Measurements from ENCODE around the gene EML4. TPM values are rescaled to one million over a fixed set of nuclear protein-coding genes. Genes with fewer than 3 reads are reported as not detected.
A peak's percentile ranks its signal among the peaks of the same experiment; 100 is the strongest.

Gene EML4
- total RNA-seq, 1 donor from 2014 or later = 33.7 TPM

DNA sequence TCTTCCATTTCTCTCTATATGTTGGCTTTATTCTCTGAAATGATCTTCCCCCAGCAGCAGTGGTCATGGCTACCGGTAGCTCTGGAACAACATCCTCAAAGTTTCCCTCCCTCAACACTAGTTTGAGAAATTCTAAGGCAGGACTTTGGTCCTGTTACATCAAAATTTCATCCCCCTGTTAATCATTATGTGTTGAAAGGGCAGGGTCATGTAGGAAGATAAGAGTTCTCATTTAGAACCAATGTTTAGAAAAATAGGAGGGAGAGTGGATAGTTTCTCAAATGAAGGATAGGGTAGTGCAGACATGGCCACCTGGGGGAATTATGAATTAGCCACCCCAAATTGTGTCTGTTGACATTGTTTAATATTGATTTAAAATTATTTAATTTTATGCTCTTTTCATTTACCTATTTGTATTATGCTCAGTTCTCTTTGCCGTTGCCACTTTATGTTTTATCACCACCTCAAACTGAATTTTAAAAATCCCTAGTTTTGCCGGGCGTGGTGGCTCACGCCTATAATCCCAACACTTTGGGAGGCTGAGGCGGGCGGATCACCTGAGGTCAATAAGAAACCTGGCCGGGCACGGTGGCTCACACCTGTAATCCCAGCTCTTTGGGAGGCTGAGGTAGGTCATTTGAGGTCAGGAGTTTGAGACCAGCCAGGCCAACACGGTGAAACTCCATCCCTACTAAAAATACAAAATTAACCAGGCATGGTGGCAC, 22.3 kb downstream of the EML4 start:
- TF ChIP-seq, protein P1, sequence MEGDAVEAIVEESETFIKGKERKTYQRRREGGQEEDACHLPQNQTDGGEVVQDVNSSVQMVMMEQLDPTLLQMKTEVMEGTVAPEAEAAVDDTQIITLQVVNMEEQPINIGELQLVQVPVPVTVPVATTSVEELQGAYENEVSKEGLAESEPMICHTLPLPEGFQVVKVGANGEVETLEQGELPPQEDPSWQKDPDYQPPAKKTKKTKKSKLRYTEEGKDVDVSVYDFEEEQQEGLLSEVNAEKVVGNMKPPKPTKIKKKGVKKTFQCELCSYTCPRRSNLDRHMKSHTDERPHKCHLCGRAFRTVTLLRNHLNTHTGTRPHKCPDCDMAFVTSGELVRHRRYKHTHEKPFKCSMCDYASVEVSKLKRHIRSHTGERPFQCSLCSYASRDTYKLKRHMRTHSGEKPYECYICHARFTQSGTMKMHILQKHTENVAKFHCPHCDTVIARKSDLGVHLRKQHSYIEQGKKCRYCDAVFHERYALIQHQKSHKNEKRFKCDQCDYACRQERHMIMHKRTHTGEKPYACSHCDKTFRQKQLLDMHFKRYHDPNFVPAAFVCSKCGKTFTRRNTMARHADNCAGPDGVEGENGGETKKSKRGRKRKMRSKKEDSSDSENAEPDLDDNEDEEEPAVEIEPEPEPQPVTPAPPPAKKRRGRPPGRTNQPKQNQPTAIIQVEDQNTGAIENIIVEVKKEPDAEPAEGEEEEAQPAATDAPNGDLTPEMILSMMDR (conservative IDR thresholded peaks at IDR 0.05; ENCODE audit: low read depth, low read length) = no peak
- no peak for DNase-seq (ENCODE audit: low read depth)
- no peak overlapping the region for H3K4me3 ChIP-seq (ENCODE audit: low read depth, low read length)

DNA sequence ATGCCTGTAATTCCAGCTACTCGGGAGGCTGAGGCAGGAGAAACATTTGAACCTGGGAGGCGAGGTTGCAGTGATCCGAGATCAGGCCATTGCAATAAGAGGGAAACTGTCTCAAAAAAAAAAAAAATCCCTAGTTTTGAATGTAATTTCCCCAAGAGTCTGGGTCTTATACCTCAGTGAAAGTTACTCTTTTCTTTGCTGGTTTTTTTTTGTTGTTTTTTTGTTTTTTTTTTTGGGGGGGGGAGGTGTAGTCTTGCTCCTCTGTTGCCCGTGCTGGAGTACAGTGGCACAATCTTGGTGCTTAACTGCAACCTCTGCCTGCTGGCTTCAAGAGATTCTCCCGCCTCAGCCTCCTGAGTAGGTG, 22.8 kb downstream of the EML4 start:
- no peak overlapping the region for H3K4me3 ChIP-seq (ENCODE audit: low read depth, low read length)
- no peak for DNase-seq (ENCODE audit: low read depth)
- TF ChIP-seq, protein P1 (conservative IDR thresholded peaks at IDR 0.05; ENCODE audit: low read depth, low read length) = no peak

DNA sequence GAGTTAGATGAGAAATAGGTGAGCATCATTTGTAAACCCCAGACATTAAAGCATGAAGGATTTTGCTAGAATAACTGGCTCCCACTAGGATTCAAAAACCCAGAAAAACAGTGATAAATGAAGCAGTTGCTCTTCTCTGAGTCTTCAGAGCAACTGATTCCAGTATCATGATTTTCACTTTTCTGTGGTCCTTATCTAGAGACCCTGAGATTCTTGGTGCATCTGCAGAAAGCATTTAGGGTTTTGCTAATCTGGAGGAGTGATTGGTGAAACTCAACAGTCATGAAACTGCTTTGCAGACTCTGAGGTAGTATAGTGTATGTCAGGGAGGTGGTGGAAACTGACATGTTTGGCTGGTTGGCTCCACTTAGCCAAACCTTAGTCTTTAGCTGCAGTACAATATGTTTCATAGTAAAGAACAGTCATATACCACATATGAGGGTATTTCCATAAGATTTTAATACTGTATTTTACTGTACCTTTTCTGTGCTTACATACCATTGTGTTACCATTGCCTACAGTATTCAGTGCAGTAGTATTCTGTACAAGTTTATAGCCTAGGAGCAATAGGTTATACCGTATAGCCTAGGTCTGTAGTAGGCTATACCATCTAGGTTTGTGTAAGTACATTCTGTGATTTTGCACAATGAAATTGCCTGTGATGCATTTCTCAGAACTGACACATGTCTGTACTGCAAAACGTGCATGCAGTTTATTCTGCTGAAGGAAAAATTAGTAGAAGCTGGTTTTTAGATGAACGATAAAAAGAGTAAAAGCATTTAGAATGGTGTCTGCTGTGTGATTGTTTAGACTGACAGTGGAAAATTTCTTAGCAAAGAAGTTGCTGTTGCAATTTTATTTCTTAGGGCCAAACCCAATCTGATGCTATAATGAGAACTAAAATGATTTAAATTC, 23.8 kb downstream of the EML4 start:
- H3K4me3 ChIP-seq (ENCODE audit: low read depth, low read length) = no peak overlapping the region

DNA sequence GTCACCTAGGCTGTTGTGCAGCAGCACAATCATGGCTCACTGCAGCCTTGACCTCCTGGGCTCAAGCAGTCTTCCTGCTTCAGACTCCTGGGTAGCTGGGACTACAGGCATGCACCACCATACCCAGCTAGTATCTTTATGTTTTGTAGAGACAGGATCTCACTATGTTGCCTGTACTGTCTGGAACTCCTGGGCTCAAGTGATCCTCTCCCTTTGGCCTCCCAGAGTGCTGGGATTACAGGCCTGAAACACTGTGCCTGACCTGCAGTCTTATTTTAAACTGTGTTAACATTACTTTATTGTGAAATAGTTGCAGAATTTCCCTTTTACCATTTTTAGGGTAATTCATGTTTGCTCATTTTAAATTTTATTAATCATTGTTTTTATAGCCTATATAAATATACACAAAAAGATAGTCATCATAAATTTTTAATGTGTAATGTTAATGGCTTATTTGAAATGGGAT, 24.6 kb downstream of the EML4 start:
- TF ChIP-seq, protein P1 (conservative IDR thresholded peaks at IDR 0.05; ENCODE audit: low read depth, low read length) = no peak
- H3K4me3 ChIP-seq (ENCODE audit: low read depth, low read length) = no peak overlapping the region
- DNase-seq (ENCODE audit: low read depth) = no peak

More for the DNA sequence above, 23.8 kb downstream of the EML4 start:
- DNase-seq (ENCODE audit: low read depth) = no peak
- TF ChIP-seq, protein P1 (conservative IDR thresholded peaks at IDR 0.05; ENCODE audit: low read depth, low read length) = no peak

DNA sequence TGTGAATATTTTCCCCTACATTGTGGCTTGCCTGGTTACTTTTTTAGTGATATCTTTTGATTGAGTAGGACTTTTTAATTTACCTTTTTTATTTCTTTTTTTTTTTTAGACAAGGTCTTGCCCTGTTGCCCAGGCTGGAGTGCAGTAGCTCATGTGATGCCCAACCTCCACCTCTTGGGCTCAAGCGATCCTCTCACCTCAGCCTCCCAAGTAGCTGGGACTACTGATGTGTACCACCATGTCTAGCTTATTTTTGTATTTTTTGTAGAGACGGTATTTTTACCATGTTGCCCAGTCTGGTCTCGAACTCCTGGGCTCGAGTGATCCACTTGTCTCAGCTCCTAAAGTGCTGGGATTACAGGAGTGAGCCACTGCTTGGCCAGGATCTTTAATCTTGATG, 25.3 kb downstream of the EML4 start:
- TF ChIP-seq, protein P1 (conservative IDR thresholded peaks at IDR 0.05; ENCODE audit: low read depth, low read length) = no peak
- H3K4me3 ChIP-seq (ENCODE audit: low read depth, low read length) = no peak overlapping the region
- DNase-seq (ENCODE audit: low read depth) = no peak

DNA sequence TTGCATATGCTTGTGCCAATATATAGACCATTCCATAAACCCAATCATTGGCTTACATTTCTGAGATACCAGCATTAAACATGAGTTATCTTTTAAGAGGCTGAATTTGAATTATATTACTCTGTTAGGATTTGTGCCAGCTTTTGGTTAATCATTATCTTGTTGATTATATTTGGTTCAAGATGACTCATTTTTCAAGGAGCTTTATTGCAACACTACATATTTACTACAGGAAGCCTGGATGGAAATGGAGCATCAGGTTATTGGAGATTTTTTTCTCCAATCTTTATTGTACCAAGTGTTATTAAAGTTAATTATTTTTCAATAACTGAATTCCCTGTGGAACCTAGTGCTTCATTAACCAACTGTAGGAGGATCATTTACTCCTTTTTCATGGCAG, 26.4 kb downstream of the EML4 start:
- TF ChIP-seq, protein P1 (conservative IDR thresholded peaks at IDR 0.05; ENCODE audit: low read depth, low read length) = no peak
- H3K4me3 ChIP-seq (ENCODE audit: low read depth, low read length) = no peak overlapping the region
- peak; percentile 78 for DNase-seq (ENCODE audit: low read depth)
